GM19023 (cell line): ENCODE measurements around the gene GPC5.

Experiments used
- ATAC-seq: cut with Tn5 transposase; IDR thresholded peaks from one replicate; pipeline ENCODE4 v1.9.1; 2021; ENCODE audit warnings: mild to moderate bottlenecking, moderate library complexity; ENCODE audit not compliant: unreplicated experiment

GPC5 gene

GRCh38 chr13:91454666-91455065 is 56.2 kb downstream of the GPC5 start:
- ATAC-seq, result no peak

- no peak for ATAC-seq
Observed at GRCh38 chr13:91456837-91457236, 58.4 kb downstream of the GPC5 start.

- no peak for ATAC-seq
Observed at GRCh38 chr13:91459485-91459884, 61.1 kb downstream of the GPC5 start.

GRCh38 chr13:91464336-91464735 is 65.9 kb downstream of the GPC5 start:
- no peak for ATAC-seq

- ATAC-seq, result no peak
Observed at GRCh38 chr13:91467236-91467635, 68.8 kb downstream of the GPC5 start.

- no peak for ATAC-seq
Observed at GRCh38 chr13:91468301-91468700, 69.9 kb downstream of the GPC5 start.

- ATAC-seq, result no peak
Observed at GRCh38 chr13:91470084-91470621, 71.7 kb downstream of the GPC5 start.

GRCh38 chr13:91470681-91471080 is 72.3 kb downstream of the GPC5 start:
- no peak for ATAC-seq

- ATAC-seq, result no peak
Observed at GRCh38 chr13:91482427-91482826, 84.0 kb downstream of the GPC5 start.

- no peak for ATAC-seq
Observed at GRCh38 chr13:91491980-91492379, 93.6 kb downstream of the GPC5 start.

GRCh38 chr13:91493442-91493841 is 95.0 kb downstream of the GPC5 start:
- no peak for ATAC-seq

GRCh38 chr13:91498298-91498697 is 99.9 kb downstream of the GPC5 start:
- no peak for ATAC-seq

GRCh38 chr13:91504216-91504615 is 105.8 kb downstream of the GPC5 start:
- no peak for ATAC-seq

- no peak for ATAC-seq
Observed at GRCh38 chr13:91506759-91507158, 108.3 kb downstream of the GPC5 start.

GRCh38 chr13:91510058-91510457 is 111.6 kb downstream of the GPC5 start:
- ATAC-seq, result no peak

- no peak for ATAC-seq
Observed at GRCh38 chr13:91513790-91514189, 115.4 kb downstream of the GPC5 start.

GRCh38 chr13:91516799-91517198 is 118.4 kb downstream of the GPC5 start:
- ATAC-seq, result no peak

- no peak for ATAC-seq
Observed at GRCh38 chr13:91520952-91521351, 122.5 kb downstream of the GPC5 start.

GRCh38 chr13:91523116-91523515 is 124.7 kb downstream of the GPC5 start:
- ATAC-seq, result no peak

GRCh38 chr13:91526543-91527033 is 128.2 kb downstream of the GPC5 start:
- no peak for ATAC-seq

- ATAC-seq, result no peak
Observed at GRCh38 chr13:91529739-91530482, 131.5 kb downstream of the GPC5 start.

- no peak for ATAC-seq
Observed at GRCh38 chr13:91531646-91532045, 133.2 kb downstream of the GPC5 start.

- ATAC-seq, result no peak
Observed at GRCh38 chr13:91533354-91533753, 134.9 kb downstream of the GPC5 start.
